PC-9 (cell line): ENCODE results near the gene GIGYF2. TPM values are rescaled to one million over a fixed set of nuclear protein-coding genes. Genes with fewer than 3 reads are reported as not detected.

Experiments used
- BruUV-seq: library from RNA; stranded (reverse); fragments of 400-500 nt; replicated peaks from 2 replicates; lab custom pipeline; 2021; lab: Mats Ljungman, UMichigan
- CTCF ChIA-PET: fragments of 300-600 bp; sonication (Branson Sonifier 250); formaldehyde crosslinking; loops from one replicate; lab custom pipeline; 2022; ENCODE audit warnings: antibody characterized with exemption; lab: Charles Lee
- POLR2A ChIA-PET: fragments of 300-600 bp; sonication (Branson Sonifier 250); formaldehyde crosslinking; loops from one replicate; lab custom pipeline; 2022; ENCODE audit warnings: antibody characterized with exemption; ENCODE audit not compliant: unreplicated experiment; lab: Charles Lee
- DNase-seq, 2 experiments: peaks; one replicate each; pipeline versions ENCODE4 v3.0.0 to v3.0.0-alpha.2; 2015 to 2022; ENCODE audit warnings: mixed read lengths in 1 of 2
- H2AFZ ChIP-seq: fragments of 200-600 bp; sonication (generic); 2 replicates; pipeline ENCODE4 v1.8.1; 2017; ENCODE audit warnings: antibody characterized with exemption
- H3F3A ChIP-seq: fragments of 200-600 bp; sonication (generic); 2 replicates; pipeline ENCODE4 v1.8.1; 2017; ENCODE audit warnings: antibody characterized with exemption, mild to moderate bottlenecking, low read depth; ENCODE audit not compliant: insufficient read depth
- H3K27ac ChIP-seq: fragments of 200-600 bp; sonication (generic); 2 replicates; pipeline ENCODE4 v1.6.1; 2016; ENCODE audit warnings: mixed run types
- H3K27me3 ChIP-seq: fragments of 200-600 bp; sonication (generic); 2 replicates; pipeline ENCODE4 v1.6.1; 2016; ENCODE audit warnings: low read depth, mixed run types; ENCODE audit not compliant: insufficient read depth
- H3K36me3 ChIP-seq: fragments of 200-600 bp; sonication (generic); 2 replicates; pipeline ENCODE4 v1.6.1; 2016; ENCODE audit warnings: low read depth, mixed run types
- H3K4me1 ChIP-seq: fragments of 200-600 bp; sonication (generic); replicated peaks from 2 replicates; pipeline ENCODE4 v1.6.1; 2016; ENCODE audit warnings: mixed run types; ENCODE audit not compliant: insufficient read depth
- H3K4me2 ChIP-seq: fragments of 200-600 bp; sonication (generic); 2 replicates; pipeline ENCODE4 v1.6.1; 2017; ENCODE audit warnings: mixed run types
- H3K4me3 ChIP-seq: fragments of 200-600 bp; sonication (generic); 2 replicates; pipeline ENCODE4 v1.6.1; 2016; ENCODE audit warnings: mixed run types
- H3K79me2 ChIP-seq: fragments of 200-600 bp; sonication (generic); 2 replicates; pipeline ENCODE4 v1.6.1; 2017; ENCODE audit warnings: low read depth, mixed run types
- H3K9me2 ChIP-seq: fragments of 200-600 bp; sonication (generic); 2 replicates; pipeline ENCODE4 v1.8.1; 2017; ENCODE audit warnings: mild to moderate bottlenecking; ENCODE audit not compliant: insufficient read depth
- H3K9me3 ChIP-seq: fragments of 200-600 bp; sonication (generic); 2 replicates; pipeline ENCODE4 v1.8.1; 2016; ENCODE audit warnings: low read depth; ENCODE audit not compliant: insufficient read depth
- H4K20me1 ChIP-seq: fragments of 200-600 bp; sonication (generic); 2 replicates; pipeline ENCODE4 v1.8.1; 2017; ENCODE audit not compliant: insufficient read depth
- CTCF ChIP-seq: fragments of 200-600 bp; sonication (generic); conservative IDR thresholded peaks from 2 replicates; pipeline ENCODE4 v1.6.1; 2017; ENCODE audit warnings: mixed run types, antibody characterized with exemption, mild to moderate bottlenecking, moderate library complexity
- EZH2 ChIP-seq: fragments of 200-600 bp; sonication (generic); IDR thresholded peaks from 2 replicates; pipeline ENCODE4 v1.8.0; 2017; ENCODE audit warnings: antibody characterized with exemption, low read depth
- intact Hi-C: fragments of 100-400 bp; cut with micrococcal nuclease; formaldehyde crosslinking; loops from one replicate; pipeline ENCODE4 v1.10.0; 2022; ENCODE audit not compliant: unreplicated experiment
- total RNA-seq: library from RNA; stranded (reverse); gene quantifications from 2 replicates; pipeline ENCODE4 v1.2.3, GENCODE V29; 2021

The GIGYF2 gene
- total RNA-seq, 1 experiment from 2014 or later = 86.4 TPM

DNA sequence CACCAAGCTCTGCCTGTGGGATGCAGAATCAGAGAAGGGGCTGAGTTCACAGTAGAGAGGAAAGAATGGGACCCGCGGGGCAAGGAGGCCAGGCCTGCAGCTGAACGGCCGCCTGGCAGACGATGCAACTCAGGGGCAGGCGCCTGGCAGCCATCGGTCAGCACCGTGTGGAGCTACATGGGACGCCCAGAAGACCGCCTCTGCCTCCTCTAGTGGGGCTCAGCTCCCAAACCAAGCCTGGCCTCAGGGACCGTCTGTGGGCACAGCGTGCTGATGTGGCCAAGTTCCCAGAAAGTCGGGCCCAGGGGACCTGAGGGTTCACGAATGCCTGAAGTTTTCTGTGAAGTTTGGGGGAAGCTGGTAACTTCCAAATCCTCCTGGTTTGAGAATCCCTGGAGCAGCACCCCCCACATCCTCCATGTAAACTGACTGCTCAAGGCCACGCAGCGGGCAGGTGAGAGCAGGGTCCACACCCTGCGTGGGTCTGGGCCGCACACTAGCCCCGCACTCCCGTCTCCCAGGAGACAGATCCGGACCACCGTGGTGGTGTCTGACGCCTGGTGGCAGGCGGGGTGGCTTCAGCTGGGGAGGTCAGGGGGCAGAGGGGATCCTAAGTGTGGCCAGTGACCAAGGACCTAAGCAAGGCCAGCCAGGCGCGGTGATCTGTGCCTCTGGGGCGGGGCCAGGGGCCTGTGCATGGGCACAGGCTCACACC lies 187.6 kb downstream of the GIGYF2 start:
- Histone ChIP-seq H3K79me2 (no peaks in the 10 kb centered on the region), H3K27me3 (no peaks in the 10 kb centered on the region), H3K27ac (no peak overlapping the region), H3K4me1 (peaks cover 21% of the 10 kb centered on the region), H4K20me1 (no peaks in the 10 kb centered on the region), H3F3A (peaks cover 24% of the 10 kb centered on the region; the same call in 1 of the 2 replicates), H2AFZ (no peak overlapping the region), H3K36me3 (no peaks in the 10 kb centered on the region), H3K4me3 (no peak overlapping the region), H3K9me3 (no peaks in the 10 kb centered on the region), H3K9me2 (no peaks in the 10 kb centered on the region), H3K4me2 (peak overlapping the region; percentile 62)
- no peak for DNase-seq
- no TSS peak for BruUV-seq
- CTCF ChIA-PET = interaction anchor here (0.6 kb wide), 2 partner anchors 32 to 137 kb away, joined by 3 to 6 read pairs; no protein-coding TSS in a partner anchor
- POLR2A ChIA-PET = interaction anchor here (0.6 kb wide), 1 partner anchor 15 kb away, joined by 4 read pairs; no protein-coding TSS in a partner anchor
- intact Hi-C loops = loop anchor here (10.0 kb wide), 1 partner anchor 170 kb away; no protein-coding TSS in a partner anchor
- TF ChIP-seq CTCF = no peak
- TF ChIP-seq EZH2 = no peak

DNA sequence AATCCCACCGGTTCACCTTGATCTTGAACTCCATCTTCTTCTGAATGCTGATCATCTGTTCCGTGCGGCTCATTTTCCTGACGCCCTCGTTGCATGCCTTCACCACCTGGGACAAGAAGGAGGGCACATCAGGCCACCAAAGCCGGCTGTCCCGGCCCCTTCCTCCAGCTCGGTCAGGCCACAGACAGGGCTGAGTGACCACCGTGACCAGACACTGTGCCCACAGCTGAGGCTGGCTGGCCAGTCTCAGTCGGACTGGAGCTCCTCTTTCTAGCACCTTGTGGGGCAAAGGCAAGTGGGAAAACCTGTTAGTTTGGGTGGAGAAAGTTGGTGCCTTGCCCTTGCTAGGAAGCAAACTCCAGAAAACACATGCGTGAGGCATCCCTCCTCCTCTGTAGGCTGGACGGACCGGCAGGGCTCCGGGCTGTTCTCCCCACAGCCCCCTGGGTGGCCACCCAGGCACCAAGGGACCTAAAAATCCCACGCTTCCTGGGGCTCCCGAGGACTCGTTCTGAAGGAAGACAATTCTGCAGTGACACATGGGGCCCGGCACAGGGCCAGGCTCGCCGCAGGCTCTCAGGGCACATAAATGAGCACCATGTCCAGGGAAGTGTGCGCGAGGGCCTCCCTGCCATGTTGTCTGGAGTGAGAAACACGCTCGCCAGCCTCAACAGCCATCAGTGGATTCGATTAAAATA lies 188.3 kb downstream of the GIGYF2 start:
- no peak for TF ChIP-seq EZH2
- no peak for TF ChIP-seq CTCF
- H3K79me2 ChIP-seq = no peaks in the 10 kb centered on the region
- peak; percentile 70 to 79 for DNase-seq
- no peaks in the 10 kb centered on the region for H3K27me3 ChIP-seq
- H3K36me3 ChIP-seq = no peaks in the 10 kb centered on the region
- H3K4me1 ChIP-seq = peaks cover 21% of the 10 kb centered on the region
- ChIA-PET POLR2A (interaction anchor here (0.6 kb wide), 1 partner anchor 14 kb away, joined by 4 read pairs; no protein-coding TSS in a partner anchor), CTCF (interaction anchor here (0.6 kb wide), 2 partner anchors 32 to 136 kb away, joined by 3 to 6 read pairs; no protein-coding TSS in a partner anchor)
- H3K4me3 ChIP-seq = no peak overlapping the region
- H3K4me2 ChIP-seq = peak overlapping the region; percentile 62
- intact Hi-C loops = loop anchor here (10.0 kb wide), 1 partner anchor 169 kb away; no protein-coding TSS in a partner anchor
- H4K20me1 ChIP-seq = no peaks in the 10 kb centered on the region
- no peak overlapping the region for H2AFZ ChIP-seq
- H3K9me2 ChIP-seq = no peaks in the 10 kb centered on the region
- no peak overlapping the region for H3K27ac ChIP-seq
- H3F3A ChIP-seq = peaks cover 24% of the 10 kb centered on the region; the same call in 1 of the 2 replicates
- no TSS peak for BruUV-seq
- no peaks in the 10 kb centered on the region for H3K9me3 ChIP-seq

GRCh38 chr2:232886176-232886575 lies 189.0 kb downstream of the GIGYF2 start:
- Histone ChIP-seq H3K4me3 (no peak overlapping the region), H3K27ac (no peak overlapping the region), H4K20me1 (no peaks in the 10 kb centered on the region), H3K36me3 (no peaks in the 10 kb centered on the region), H3K4me1 (peaks cover 21% of the 10 kb centered on the region), H2AFZ (no peak overlapping the region), H3K79me2 (no peaks in the 10 kb centered on the region), H3K9me2 (no peaks in the 10 kb centered on the region), H3K4me2 (no peak overlapping the region), H3K27me3 (no peaks in the 10 kb centered on the region), H3F3A (peaks cover 24% of the 10 kb centered on the region; the same call in 1 of the 2 replicates), H3K9me3 (no peaks in the 10 kb centered on the region)
- POLR2A ChIA-PET = no interaction called here
- CTCF ChIA-PET = no interaction called here
- intact Hi-C loops = loop anchor here (10.0 kb wide), 1 partner anchor 169 kb away; no protein-coding TSS in a partner anchor
- DNase-seq = no peak
- TF ChIP-seq CTCF (no peak), EZH2 (no peak)
- no TSS peak for BruUV-seq
